Measurements from ENCODE around the gene GNG7. TPM values are rescaled to one million over a fixed set of nuclear protein-coding genes. Genes with fewer than 3 reads are reported as not detected.

The GNG7 gene
- total and polyA plus RNA-seq, 10 of the 15 experiments (the other 5 are each of a cell fraction or from before 2014, with no cell fraction given), result 1.9 to 13.6 (median 6.5) TPM

- no TSS peak for BruUV-seq (replicated peaks)
- no peak for ATAC-seq
- 94% methylated on average over 4 of the region's 4 CpGs for WGBS (ENCODE audit: insufficient coverage, insufficient replicate concordance, low lambda C conversion rate, missing lambda C conversion rate)
- no peak overlapping the region for H2AFZ ChIP-seq (ENCODE audit: control insufficient read depth, low read depth, low read length)
- intact Hi-C loops (cut with micrococcal nuclease; ENCODE audit: unreplicated experiment) (no loop called here), in situ Hi-C loops (cut with MboI) (no loop called here)
- ChIA-PET RAD21 (ENCODE audit: unreplicated experiment) (interaction anchor here (1.3 kb wide), 1 partner anchor 48 kb away, joined by 4 read pairs; no protein-coding TSS in a partner anchor), SMC1A (ENCODE audit: uncharacterized antibody, unreplicated experiment) (interaction anchor here (0.6 kb wide), 1 partner anchor 166 kb away, joined by 3 read pairs; no protein-coding TSS in a partner anchor), POLR2A (no interaction called here), CTCF (no interaction called here)
- H3K9ac ChIP-seq (ENCODE audit: control insufficient read depth, insufficient read depth, low read length), result no peak overlapping the region
- H3K79me2 ChIP-seq (ENCODE audit: control insufficient read depth, insufficient read depth, low read length), result no peaks in the 10 kb centered on the region
- H4K20me1 ChIP-seq (ENCODE audit: control insufficient read depth, insufficient read depth), result no peaks in the 10 kb centered on the region
- DNase-seq (ENCODE audit: low read depth, low spot score), result no peak
- no peaks in the 10 kb centered on the region for H3K9me3 ChIP-seq (replicated peaks; ENCODE audit: control insufficient read depth, insufficient read depth, low read length)
- TF ChIP-seq SPI1 (IDR thresholded peaks at IDR 0.05; ENCODE audit: borderline replicate concordance, insufficient read depth, low read depth, low read length) (no peak), BCL3 (IDR thresholded peaks at IDR 0.05; ENCODE audit: borderline replicate concordance, insufficient read depth, low read depth, low read length, poor library complexity, severe bottlenecking) (no peak), KDM1A (IDR thresholded peaks at IDR 0.05; ENCODE audit: borderline replicate concordance) (no peak), POU2F2 (IDR thresholded peaks at IDR 0.05; ENCODE audit: borderline replicate concordance, low read depth, low read length) (no peak), PKNOX1 (IDR thresholded peaks at IDR 0.05) (no peak), HDAC6 (IDR thresholded peaks at IDR 0.05; ENCODE audit: unreplicated experiment) (no peak), SUZ12 (IDR thresholded peaks at IDR 0.05; ENCODE audit: unreplicated experiment) (no peak), IKZF2 (IDR thresholded peaks at IDR 0.05) (no peak), NRF1 (conservative IDR thresholded peaks at IDR 0.05; ENCODE audit: low read depth, low read length) (no peak), SP1 (IDR thresholded peaks at IDR 0.05; ENCODE audit: low read depth, low read length) (no peak), MTA2 (IDR thresholded peaks at IDR 0.05; ENCODE audit: low read depth) (no peak), HDAC2 (IDR thresholded peaks at IDR 0.05) (no peak), ZNF384 (IDR thresholded peaks at IDR 0.05; ENCODE audit: borderline replicate concordance, low read depth, low read length) (no peak), DPF2 (IDR thresholded peaks at IDR 0.05) (no peak), PRDM15 (CRISPR knock-in tag; IDR thresholded peaks at IDR 0.05) (no peak), YBX1 (IDR thresholded peaks at IDR 0.05) (no peak), HCFC1 (IDR thresholded peaks at IDR 0.05; ENCODE audit: low read length) (no peak), NR2F1 (conservative IDR thresholded peaks at IDR 0.05) (no peak), TCF12 (IDR thresholded peaks at IDR 0.05; ENCODE audit: low read depth, low read length) (no peak)
- H3K36me3 ChIP-seq (ENCODE audit: control insufficient read depth in 2 of 2, insufficient read depth in 2 of 2, low read length in 1 of 2), result no peaks in the 10 kb centered on the region
- FAIRE-seq, result no peak
- H3K4me3 ChIP-seq, result no peak overlapping the region
- no peaks in the 10 kb centered on the region for H3K4me1 ChIP-seq (ENCODE audit: control insufficient read depth, insufficient read depth, low read length)
- H3K27me3 ChIP-seq (replicated peaks in 1 of 2; ENCODE audit: control insufficient read depth in 2 of 2, insufficient read depth in 2 of 2, low read length in 1 of 2), result no peaks in the 10 kb centered on the region
- H3K4me2 ChIP-seq (ENCODE audit: control insufficient read depth, insufficient read depth), result no peak overlapping the region
- H3K27ac ChIP-seq (ENCODE audit: control insufficient read depth, insufficient read depth), result no peak overlapping the region
Measured at GRCh38 chr19:2527686-2528085, 174.8 kb downstream of the GNG7 start.

Measured in GM12878 (cell line).